ENCODE results near the gene KPNA1.

GRCh38 chr3:122523317-122523716 is 8.6 kb upstream of the KPNA1 start:
- TF ChIP-seq EZH2 (IDR thresholded peaks at IDR 0.05; ENCODE audit: insufficient read depth, poor library complexity, severe bottlenecking) (no peak), EZH2phosphoT487 (IDR thresholded peaks at IDR 0.05; ENCODE audit: insufficient read depth, low read depth) (no peak)

All from GM23248 (cell line).